ENCODE measurements around the gene UBA52. TPM values are rescaled to one million over a fixed set of nuclear protein-coding genes. Genes with fewer than 3 reads are reported as not detected.

Gene UBA52
- total and polyA plus RNA-seq, 2 of the 13 experiments (the other 11 are each of a cell fraction or from before 2014, with no cell fraction given) = 959 to 1,782 TPM

GRCh38 chr19:18531485-18531884 is 40.2 kb upstream of the UBA52 start:
- DNase-seq (ENCODE audit: low spot score) = no peak
- Histone ChIP-seq H3K36me3 (replicated peaks in 1 of 2; ENCODE audit: control insufficient read depth in 1 of 2, insufficient read depth in 2 of 2, low read length in 2 of 2) (peaks cover 0 to 13% of the 10 kb centered on the region in 2 experiments; a peak in 4 of 5 replicates), H3K4me1 (ENCODE audit: insufficient read depth, low read length) (no peaks in the 10 kb centered on the region), H3K4me2 (ENCODE audit: low read depth, low read length) (no peak overlapping the region), H3K9ac (ENCODE audit: insufficient read depth, low read depth, low read length) (no peak overlapping the region), H3K4me3 (replicated peaks in 1 of 3; ENCODE audit: insufficient read depth in 1 of 3, low read depth in 2 of 3, low read length in 3 of 3) (no peak overlapping the region), H3K27me3 (ENCODE audit: control insufficient read depth in 1 of 2, insufficient read depth in 2 of 2, low read length in 2 of 2) (no peaks in the 10 kb centered on the region), H4K20me1 (ENCODE audit: insufficient read depth, low read length) (no peaks in the 10 kb centered on the region), H3K27ac (ENCODE audit: extremely low read length, insufficient read depth, low read length) (no peak overlapping the region), H3K9me3 (ENCODE audit: low read length) (no peaks in the 10 kb centered on the region), H2AFZ (ENCODE audit: low read length) (no peak overlapping the region), H3K79me2 (ENCODE audit: insufficient read depth, low read length) (no peaks in the 10 kb centered on the region)
- intact Hi-C loops (cut with micrococcal nuclease; ENCODE audit: unreplicated experiment) (no loop called here), in situ Hi-C loops (cut with HindIII; ENCODE audit: extremely low pct_ligation_motif_present, low pct_unique_long_range_greater_than_20kb) (no loop called here)
- ChIA-PET CTCF (ENCODE audit: low intra/inter-chr PET ratio, low total read pairs) (no interaction called here), POLR2A (no interaction called here)
- FAIRE-seq = no peak
- WGBS (ENCODE audit: low lambda C conversion rate) = 100% methylated on average over 9 of the region's 9 CpGs
- ATAC-seq = no peak
- no TSS peak for BruUV-seq (replicated peaks)
- TF ChIP-seq ZNF768 (CRISPR knock-in tag; IDR thresholded peaks at IDR 0.05) (peak; percentile 73; the same call in 1 of the 2 replicates), BRD4 (CRISPR knock-in tag; IDR thresholded peaks at IDR 0.05) (no peak)

DNA sequence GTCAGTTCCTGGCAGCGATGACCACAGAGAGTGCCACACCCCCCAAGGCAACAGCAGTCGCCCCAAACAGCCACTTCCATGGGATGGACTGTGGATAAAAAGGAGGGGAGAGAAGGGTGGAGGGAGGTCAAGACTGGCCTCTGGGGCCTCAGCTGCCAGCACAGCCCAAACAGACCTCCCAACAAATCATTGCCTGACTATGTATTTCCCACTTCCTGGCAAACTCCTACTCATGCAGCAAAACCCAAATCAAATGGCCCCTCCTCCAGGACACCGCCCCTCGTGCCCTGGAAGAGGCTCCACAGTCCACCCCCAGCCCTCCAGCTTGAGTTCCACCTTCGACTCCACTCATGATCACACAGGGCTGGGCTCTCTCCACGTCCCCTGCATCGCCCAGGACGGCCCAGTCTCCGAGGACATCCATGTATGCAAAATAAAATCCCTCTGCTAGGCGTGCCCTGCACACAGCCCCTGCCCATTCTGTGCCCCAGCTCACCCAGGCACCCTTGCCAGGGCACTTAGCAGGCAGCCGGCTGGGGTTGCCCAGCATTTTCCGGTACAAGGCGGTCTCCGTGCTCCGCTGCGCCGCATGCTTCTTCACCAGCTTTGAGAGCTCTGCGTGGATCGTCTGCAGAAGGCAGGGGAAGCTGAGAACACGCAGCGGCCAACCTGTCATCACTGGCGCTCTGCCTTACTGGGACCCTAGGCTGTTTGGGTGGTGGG is 39.3 kb upstream of the UBA52 start:
- FAIRE-seq (no peak), ATAC-seq (no peak)
- H4K20me1 ChIP-seq (ENCODE audit: insufficient read depth, low read length) = no peaks in the 10 kb centered on the region

More for the DNA sequence above, 39.3 kb upstream of the UBA52 start:
- H3K9ac ChIP-seq (ENCODE audit: insufficient read depth, low read depth, low read length) = no peak overlapping the region
- peaks cover 0 to 19% of the 10 kb centered on the region in 2 experiments; a peak in 4 of 5 replicates for H3K36me3 ChIP-seq (replicated peaks in 1 of 2; ENCODE audit: control insufficient read depth in 1 of 2, insufficient read depth in 2 of 2, low read length in 2 of 2)
- H3K4me1 ChIP-seq (ENCODE audit: insufficient read depth, low read length) = no peaks in the 10 kb centered on the region
- no peak overlapping the region for H2AFZ ChIP-seq (ENCODE audit: low read length)
- in situ Hi-C loops (cut with HindIII; ENCODE audit: extremely low pct_ligation_motif_present, low pct_unique_long_range_greater_than_20kb) = no loop called here
- ChIA-PET CTCF (ENCODE audit: low intra/inter-chr PET ratio, low total read pairs) (no interaction called here), POLR2A (no interaction called here)
- no peaks in the 10 kb centered on the region for H3K79me2 ChIP-seq (ENCODE audit: insufficient read depth, low read length)
- no peak overlapping the region for H3K4me2 ChIP-seq (ENCODE audit: low read depth, low read length)
- no TSS peak for BruUV-seq (replicated peaks)
- no peak overlapping the region for H3K27ac ChIP-seq (ENCODE audit: extremely low read length, insufficient read depth, low read length)
- intact Hi-C loops (cut with micrococcal nuclease; ENCODE audit: unreplicated experiment) = no loop called here
- TF ChIP-seq, protein P1, sequence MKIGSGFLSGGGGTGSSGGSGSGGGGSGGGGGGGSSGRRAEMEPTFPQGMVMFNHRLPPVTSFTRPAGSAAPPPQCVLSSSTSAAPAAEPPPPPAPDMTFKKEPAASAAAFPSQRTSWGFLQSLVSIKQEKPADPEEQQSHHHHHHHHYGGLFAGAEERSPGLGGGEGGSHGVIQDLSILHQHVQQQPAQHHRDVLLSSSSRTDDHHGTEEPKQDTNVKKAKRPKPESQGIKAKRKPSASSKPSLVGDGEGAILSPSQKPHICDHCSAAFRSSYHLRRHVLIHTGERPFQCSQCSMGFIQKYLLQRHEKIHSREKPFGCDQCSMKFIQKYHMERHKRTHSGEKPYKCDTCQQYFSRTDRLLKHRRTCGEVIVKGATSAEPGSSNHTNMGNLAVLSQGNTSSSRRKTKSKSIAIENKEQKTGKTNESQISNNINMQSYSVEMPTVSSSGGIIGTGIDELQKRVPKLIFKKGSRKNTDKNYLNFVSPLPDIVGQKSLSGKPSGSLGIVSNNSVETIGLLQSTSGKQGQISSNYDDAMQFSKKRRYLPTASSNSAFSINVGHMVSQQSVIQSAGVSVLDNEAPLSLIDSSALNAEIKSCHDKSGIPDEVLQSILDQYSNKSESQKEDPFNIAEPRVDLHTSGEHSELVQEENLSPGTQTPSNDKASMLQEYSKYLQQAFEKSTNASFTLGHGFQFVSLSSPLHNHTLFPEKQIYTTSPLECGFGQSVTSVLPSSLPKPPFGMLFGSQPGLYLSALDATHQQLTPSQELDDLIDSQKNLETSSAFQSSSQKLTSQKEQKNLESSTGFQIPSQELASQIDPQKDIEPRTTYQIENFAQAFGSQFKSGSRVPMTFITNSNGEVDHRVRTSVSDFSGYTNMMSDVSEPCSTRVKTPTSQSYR (CRISPR knock-in tag; IDR thresholded peaks at IDR 0.05; ENCODE audit: borderline replicate concordance) = no peak
- TF ChIP-seq TSC22D2 (CRISPR knock-in tag; IDR thresholded peaks at IDR 0.05; ENCODE audit: borderline replicate concordance) (no peak), POLR2AphosphoS5 (IDR thresholded peaks at IDR 0.05; ENCODE audit: low read depth, low read length) (no peak), E2F2 (CRISPR knock-in tag; IDR thresholded peaks at IDR 0.05; ENCODE audit: borderline replicate concordance) (no peak), CENPT (CRISPR knock-in tag; IDR thresholded peaks at IDR 0.05; ENCODE audit: low read depth) (no peak), MXI1 (IDR thresholded peaks at IDR 0.05; ENCODE audit: borderline replicate concordance, low read depth, low read length) (no peak), NR2F1 (CRISPR knock-in tag; IDR thresholded peaks at IDR 0.05) (no peak), ZNF230 (CRISPR knock-in tag; IDR thresholded peaks at IDR 0.05) (no peak), ZNF441 (CRISPR knock-in tag; IDR thresholded peaks at IDR 0.05; ENCODE audit: borderline replicate concordance) (no peak)
- TF ChIP-seq, protein P2, sequence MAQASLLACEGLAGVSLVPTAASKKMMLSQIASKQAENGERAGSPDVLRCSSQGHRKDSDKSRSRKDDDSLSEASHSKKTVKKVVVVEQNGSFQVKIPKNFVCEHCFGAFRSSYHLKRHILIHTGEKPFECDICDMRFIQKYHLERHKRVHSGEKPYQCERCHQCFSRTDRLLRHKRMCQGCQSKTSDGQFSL (CRISPR knock-in tag; IDR thresholded peaks at IDR 0.05) = no peak
- H3K4me3 ChIP-seq (replicated peaks in 1 of 3; ENCODE audit: insufficient read depth in 1 of 3, low read depth in 2 of 3, low read length in 3 of 3) = no peak overlapping the region
- H3K9me3 ChIP-seq (ENCODE audit: low read length) = no peaks in the 10 kb centered on the region
- no peak for DNase-seq (ENCODE audit: low spot score)
- 97% methylated on average over 11 of the region's 22 CpGs for WGBS (ENCODE audit: low lambda C conversion rate)
- H3K27me3 ChIP-seq (ENCODE audit: control insufficient read depth in 1 of 2, insufficient read depth in 2 of 2, low read length in 2 of 2) = no peaks in the 10 kb centered on the region
